Right lobe of liver (tissue), 6 donors: ENCODE data around the gene NRDC. TPM values are rescaled to one million over a fixed set of nuclear protein-coding genes. Genes with fewer than 3 reads are reported as not detected.

Experiments
- ATAC-seq, 4 donors: fragments of 200-7000 bp; cut with Tn5 transposase; one replicate each; pipeline ENCODE4 v1.9.1; 2020; ENCODE audit warnings: mild to moderate bottlenecking in 4 of 4, moderate library complexity in 4 of 4
- DNase-seq, 3 donors: peaks; one replicate each; pipeline ENCODE4 v3.0.0-alpha.2; 2020
- H3K27ac ChIP-seq, 3 donors: fragments of 200-600 bp; one replicate each; pipeline ENCODE4 v1.8.0; 2022
- H3K27me3 ChIP-seq, 2 donors: fragments of 200-600 bp; one replicate each; pipeline ENCODE4 v1.8.0; 2022
- H3K36me3 ChIP-seq, 4 donors: fragments of 200-600 bp; sonication (generic) in 1 of 4; one replicate each; pipeline versions ENCODE4 v1.5.1 to v1.8.0; 2017 to 2022; ENCODE audit warnings: control low read depth in 1 of 4
- H3K4me1 ChIP-seq, 4 donors: fragments of 200-600 bp; sonication (generic) in 1 of 4; one replicate each; pipeline versions ENCODE4 v1.5.1 to v1.8.0; 2017 to 2022; ENCODE audit warnings: control low read depth in 1 of 4
- H3K4me3 ChIP-seq, 3 donors: fragments of 200-600 bp; one replicate each; pipeline ENCODE4 v1.8.0; 2022
- H3K9me3 ChIP-seq, 4 donors: fragments of 200-600 bp; sonication (generic) in 1 of 4; one replicate each; pipeline versions ENCODE4 v1.5.1 to v1.8.0; 2017 to 2022; ENCODE audit warnings: control low read depth in 1 of 4
- POLR2A ChIP-seq: fragments of 450-650 bp; IDR thresholded peaks from one replicate; pipeline ENCODE4 v1.6.1; 2017; ENCODE audit warnings: antibody characterized with exemption, mild to moderate bottlenecking
- WGBS: methylation state at CpG from one replicate; pipeline ENCODE4 v1.1.6; 2018; ENCODE audit warnings: low coverage, low lambda C conversion rate; ENCODE audit not compliant: insufficient coverage; ENCODE audit errors: missing lambda C conversion rate; 5-methylcytosine and 5-hydroxymethylcytosine counted together
- intact Hi-C, 2 donors: fragments of 100-400 bp; cut with DNase I; formaldehyde crosslinking; loops; one replicate each; pipeline versions ENCODE4 v1.11.2 to v1.14.1; 2022
- total RNA-seq, 6 experiments: library from RNA; depleted of rRNA in 2 of 6; stranded (reverse); fragments of >200 nt in 2 of 6; fragmentation: NEBNext Ultra II Directional in 3 of 6; extraction: Animal tissue kit (Norgen Biotek cat#: 25700) in 3 of 6; gene quantifications; one replicate each; pipeline versions ENCODE4 v1.1.0 to v1.2.4, GENCODE V29; 2016 to 2023
- TF ChIP-seq, protein P1 (sequence below), 4 donors: fragments of 200-600 bp in 3 of 4; fragments of 450-650 bp in 1 of 4; IDR thresholded peaks; one replicate each; pipeline versions ENCODE4 v1.5.1 to v1.8.0; 2016 to 2022; ENCODE audit warnings: antibody characterized with exemption in 4 of 4, mild to moderate bottlenecking in 2 of 4
- donor health status: DM: no; HTN: yes; CAD: no.
- donor health status: DM: no; HTN: no; CAD: no.
- donor health status: DM: no; HTN: no; CAD: no.
- donor health status: DM: no; HTN: yes; CAD: no.
- donor health status: DM: no; HTN: yes; CAD: no.

Gene NRDC
- total RNA-seq, 6 experiments from 2014 or later: 57.9 to 88.0 (median 84.4) TPM

DNA sequence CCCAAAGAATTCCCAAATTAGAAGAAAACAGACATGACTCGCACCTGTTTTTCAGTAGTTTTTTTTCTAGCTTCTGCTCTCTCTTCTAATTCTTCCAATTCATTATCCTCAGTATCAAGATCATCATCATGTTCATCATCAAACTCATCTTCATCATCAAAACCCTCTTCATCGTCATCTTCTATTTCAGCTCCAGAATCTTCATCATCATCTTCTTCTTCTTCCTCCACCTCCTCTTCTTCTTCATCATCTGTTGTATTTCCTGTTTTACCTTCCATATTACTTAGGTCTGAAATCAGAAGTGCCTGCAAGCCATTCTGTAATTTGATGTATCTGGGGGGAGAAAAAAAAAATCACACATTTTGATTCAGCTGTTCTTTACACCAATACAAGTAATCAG lies 38.3 kb downstream of the NRDC start:
- DNase-seq (no peak), ATAC-seq (no peak)
- Histone ChIP-seq H3K27ac (no peak overlapping the region), H3K4me3 (no peak overlapping the region), H3K36me3 (peaks cover 0 to 15% (median 5%) of the 10 kb centered on the region in 4 donors), H3K27me3 (no peaks in the 10 kb centered on the region), H3K4me1 (peaks cover 0 to 7% (median 2%) of the 10 kb centered on the region in 4 donors), H3K9me3 (no peaks in the 10 kb centered on the region)
- intact Hi-C loops: no loop called here
- WGBS: 97% methylated on average over 2 of the region's 2 CpGs
- TF ChIP-seq, protein P1, sequence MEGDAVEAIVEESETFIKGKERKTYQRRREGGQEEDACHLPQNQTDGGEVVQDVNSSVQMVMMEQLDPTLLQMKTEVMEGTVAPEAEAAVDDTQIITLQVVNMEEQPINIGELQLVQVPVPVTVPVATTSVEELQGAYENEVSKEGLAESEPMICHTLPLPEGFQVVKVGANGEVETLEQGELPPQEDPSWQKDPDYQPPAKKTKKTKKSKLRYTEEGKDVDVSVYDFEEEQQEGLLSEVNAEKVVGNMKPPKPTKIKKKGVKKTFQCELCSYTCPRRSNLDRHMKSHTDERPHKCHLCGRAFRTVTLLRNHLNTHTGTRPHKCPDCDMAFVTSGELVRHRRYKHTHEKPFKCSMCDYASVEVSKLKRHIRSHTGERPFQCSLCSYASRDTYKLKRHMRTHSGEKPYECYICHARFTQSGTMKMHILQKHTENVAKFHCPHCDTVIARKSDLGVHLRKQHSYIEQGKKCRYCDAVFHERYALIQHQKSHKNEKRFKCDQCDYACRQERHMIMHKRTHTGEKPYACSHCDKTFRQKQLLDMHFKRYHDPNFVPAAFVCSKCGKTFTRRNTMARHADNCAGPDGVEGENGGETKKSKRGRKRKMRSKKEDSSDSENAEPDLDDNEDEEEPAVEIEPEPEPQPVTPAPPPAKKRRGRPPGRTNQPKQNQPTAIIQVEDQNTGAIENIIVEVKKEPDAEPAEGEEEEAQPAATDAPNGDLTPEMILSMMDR (IDR thresholded peaks at IDR 0.05): no peak
- TF ChIP-seq POLR2A: no peak

DNA sequence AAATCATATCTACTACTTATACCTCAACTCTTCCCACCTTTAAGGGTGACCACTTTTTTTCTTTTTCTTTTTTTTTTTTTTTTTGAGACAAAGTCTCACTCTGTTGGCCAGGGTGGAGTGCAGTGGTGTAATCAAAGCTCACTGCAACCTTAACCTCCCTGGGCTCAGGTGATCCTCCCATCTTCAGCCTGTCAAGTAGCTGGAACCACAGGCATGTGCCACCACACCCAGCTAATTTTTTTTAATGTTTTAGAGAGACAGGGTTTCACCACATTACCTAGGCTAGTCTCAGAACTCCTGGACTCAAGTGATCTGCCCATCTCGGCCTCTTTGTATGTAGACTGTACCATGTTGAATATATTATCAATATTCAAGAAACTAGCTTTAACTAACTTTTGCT lies 39.4 kb downstream of the NRDC start:
- no peak for ATAC-seq
- Histone ChIP-seq H3K27me3 (no peaks in the 10 kb centered on the region), H3K36me3 (peaks cover 0 to 16% (median 5%) of the 10 kb centered on the region in 4 donors), H3K4me3 (no peak overlapping the region), H3K9me3 (no peaks in the 10 kb centered on the region), H3K27ac (no peak overlapping the region), H3K4me1 (peaks cover 0 to 7% (median 2%) of the 10 kb centered on the region in 4 donors)
- TF ChIP-seq, protein P1 (IDR thresholded peaks at IDR 0.05): no peak
- no peak for TF ChIP-seq POLR2A
- intact Hi-C loops: no loop called here
- DNase-seq: no peak
- WGBS: no CpG with 5 or more reads among the region's 1 CpG

DNA sequence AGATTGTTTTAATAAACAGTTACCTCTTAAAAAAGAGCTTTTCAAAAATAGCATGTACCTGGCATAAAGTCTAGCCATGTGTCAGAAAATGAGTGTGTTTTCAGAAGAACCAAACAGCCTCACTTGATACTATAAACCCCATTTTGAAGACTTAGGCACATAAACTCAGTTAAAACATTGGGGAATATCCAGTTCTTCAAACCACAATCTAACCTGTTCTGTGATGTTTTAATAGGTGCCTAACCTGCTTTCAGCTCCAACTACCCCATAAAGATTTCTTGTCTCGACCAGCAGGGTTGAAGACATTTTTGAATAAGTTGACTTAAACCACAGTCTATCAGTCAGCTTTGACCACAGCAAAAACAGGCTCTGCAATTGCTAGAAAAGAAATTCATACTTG lies 41.3 kb downstream of the NRDC start:
- no peaks in the 10 kb centered on the region for H3K27me3 ChIP-seq
- H3K4me3 ChIP-seq: no peak overlapping the region
- no peak for TF ChIP-seq POLR2A
- TF ChIP-seq, protein P1 (IDR thresholded peaks at IDR 0.05): no peak
- peaks cover 0 to 32% (median 12%) of the 10 kb centered on the region in 4 donors for H3K36me3 ChIP-seq
- DNase-seq (no peak), ATAC-seq (no peak)
- no peaks in the 10 kb centered on the region for H3K9me3 ChIP-seq
- intact Hi-C loops: no loop called here
- WGBS: 89% methylated on average over 1 of the region's 1 CpG
- peaks cover 0 to 4% (median 2%) of the 10 kb centered on the region in 4 donors for H3K4me1 ChIP-seq
- no peak overlapping the region for H3K27ac ChIP-seq

DNA sequence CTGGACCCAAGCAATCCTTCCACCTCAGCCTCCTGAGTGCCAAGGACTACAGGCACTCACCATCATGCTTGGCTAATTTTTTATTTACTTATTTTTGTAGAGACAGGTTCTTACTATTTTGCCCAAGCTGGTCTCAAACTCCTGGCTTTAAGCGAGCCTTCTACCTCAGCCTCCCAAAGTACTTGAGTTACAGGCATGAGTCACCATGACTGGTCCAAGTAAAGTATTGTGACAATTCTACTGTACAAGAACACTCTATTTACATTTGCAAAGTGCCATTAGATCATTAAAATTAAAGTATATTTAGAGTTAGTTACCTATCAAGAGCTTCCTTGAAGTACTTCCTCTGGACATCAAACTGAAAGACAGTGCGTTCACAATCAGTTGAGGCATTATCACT lies 44.8 kb downstream of the NRDC start:
- intact Hi-C loops: no loop called here
- no peaks in the 10 kb centered on the region for H3K9me3 ChIP-seq
- peaks cover 0 to 38% (median 10%) of the 10 kb centered on the region in 4 donors for H3K36me3 ChIP-seq
- no peak overlapping the region for H3K27ac ChIP-seq
- no peak for TF ChIP-seq POLR2A
- TF ChIP-seq, protein P1 (IDR thresholded peaks at IDR 0.05): no peak
- DNase-seq (no peak), ATAC-seq (no peak)
- no peaks in the 10 kb centered on the region for H3K27me3 ChIP-seq
- H3K4me3 ChIP-seq: no peak overlapping the region
- 100% methylated on average over 2 of the region's 2 CpGs for WGBS
- H3K4me1 ChIP-seq: no peaks in the 10 kb centered on the region

DNA sequence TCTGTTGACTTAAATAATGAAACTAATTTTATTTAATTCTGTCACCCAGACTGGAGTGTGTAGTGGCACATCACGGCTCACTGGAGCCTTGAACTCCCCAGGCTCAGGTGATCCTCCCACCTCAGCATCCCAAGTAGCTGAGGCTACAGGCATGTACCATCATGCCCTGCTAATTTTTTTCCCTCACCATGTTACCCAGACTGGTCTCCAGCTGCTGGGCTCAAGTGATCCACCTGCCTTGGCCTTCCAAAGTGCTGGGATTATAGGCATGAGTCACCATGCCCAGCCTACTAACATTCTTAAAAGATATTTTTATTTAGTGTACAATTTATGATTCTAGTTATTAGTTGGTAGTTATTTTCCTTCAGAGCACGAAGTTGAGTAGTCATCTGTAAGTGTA lies 49.5 kb downstream of the NRDC start:
- Histone ChIP-seq H3K27ac (no peak overlapping the region), H3K27me3 (no peaks in the 10 kb centered on the region), H3K9me3 (no peaks in the 10 kb centered on the region), H3K4me1 (no peaks in the 10 kb centered on the region), H3K36me3 (peaks cover 0 to 55% (median 11%) of the 10 kb centered on the region in 4 donors), H3K4me3 (no peak overlapping the region)
- DNase-seq: no peak
- WGBS: 100% methylated on average over 2 of the region's 2 CpGs
- ATAC-seq: no peak
- intact Hi-C loops: no loop called here
- TF ChIP-seq, protein P1 (IDR thresholded peaks at IDR 0.05): no peak
- TF ChIP-seq POLR2A: no peak
